NCI-H187 treated with DMSO at 0.1 percent for 48 hours (cell line): ENCODE results near the gene OSBPL5.

Experiments
- DNase-seq: peaks from one replicate; lab custom pipeline; 2025; lab: John Stamatoyannopoulos, UW

OSBPL5 gene

DNA sequence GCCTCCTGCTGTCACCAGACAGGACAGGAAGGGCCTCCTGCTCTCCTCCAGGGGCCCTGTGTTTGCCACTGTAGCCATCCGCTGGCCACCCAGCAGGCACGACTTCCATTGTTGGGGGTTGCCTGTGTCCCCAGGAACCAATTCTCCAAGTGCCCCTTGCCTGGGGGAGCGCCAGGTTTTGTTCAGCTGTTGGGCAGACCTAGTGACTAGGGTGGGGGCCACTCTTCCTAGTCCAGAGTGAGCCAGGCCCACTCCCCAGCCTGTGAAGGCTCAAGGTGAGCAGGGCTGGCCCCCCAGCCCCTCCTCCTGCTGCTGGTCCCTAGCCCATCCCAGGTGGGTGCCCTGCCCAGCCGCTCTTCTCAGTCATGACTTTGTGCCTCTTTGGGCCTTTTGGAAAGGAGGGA is 30.9 kb downstream of the OSBPL5 start:
- no peak for DNase-seq

DNA sequence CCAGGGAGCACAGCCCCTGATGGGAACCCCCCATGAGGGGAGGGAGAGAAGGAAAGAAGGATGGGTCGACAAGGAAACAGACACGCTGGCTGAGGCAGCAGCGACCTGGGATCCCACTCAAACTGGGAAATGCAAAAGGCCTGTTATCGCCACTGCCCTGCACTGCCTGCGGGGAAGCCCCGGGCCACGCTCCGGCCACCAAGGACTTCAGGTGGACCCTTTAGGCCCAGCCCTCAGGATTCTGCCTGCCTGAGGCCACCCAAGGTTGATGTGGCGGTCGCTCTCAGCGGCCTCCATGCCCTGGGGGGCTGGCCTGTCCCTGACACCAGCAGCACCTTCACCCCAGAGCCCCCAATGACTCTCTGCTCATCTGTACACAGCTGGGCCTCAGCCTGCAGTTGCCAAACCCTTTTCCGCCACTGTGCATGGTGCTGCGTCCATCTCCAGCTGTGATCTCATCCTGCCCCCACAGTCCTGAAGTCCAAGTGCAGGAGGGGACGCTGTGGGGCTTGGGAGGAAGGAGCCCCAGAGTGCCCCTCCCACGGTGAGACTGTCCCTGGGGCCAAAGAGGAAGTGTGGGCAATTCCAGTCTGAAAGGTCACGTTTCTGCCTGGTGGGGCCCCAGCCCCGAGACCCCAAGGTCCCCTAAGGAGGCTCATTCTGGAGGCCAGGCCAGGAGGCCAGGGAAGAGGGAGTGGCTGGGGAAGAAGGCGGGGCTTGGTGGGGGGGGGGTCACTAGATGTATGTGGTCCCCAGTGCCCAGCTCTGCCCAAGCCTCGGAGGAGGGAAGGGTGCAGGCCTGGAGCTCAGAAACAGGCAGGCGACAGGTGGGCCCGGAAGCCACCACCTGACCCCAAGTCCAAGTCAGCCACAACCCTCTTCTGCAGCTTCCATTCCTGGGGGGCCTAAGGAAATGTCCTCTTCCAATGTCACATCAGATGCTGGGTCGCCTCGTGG is 31.6 kb downstream of the OSBPL5 start:
- DNase-seq, result no peak

DNA sequence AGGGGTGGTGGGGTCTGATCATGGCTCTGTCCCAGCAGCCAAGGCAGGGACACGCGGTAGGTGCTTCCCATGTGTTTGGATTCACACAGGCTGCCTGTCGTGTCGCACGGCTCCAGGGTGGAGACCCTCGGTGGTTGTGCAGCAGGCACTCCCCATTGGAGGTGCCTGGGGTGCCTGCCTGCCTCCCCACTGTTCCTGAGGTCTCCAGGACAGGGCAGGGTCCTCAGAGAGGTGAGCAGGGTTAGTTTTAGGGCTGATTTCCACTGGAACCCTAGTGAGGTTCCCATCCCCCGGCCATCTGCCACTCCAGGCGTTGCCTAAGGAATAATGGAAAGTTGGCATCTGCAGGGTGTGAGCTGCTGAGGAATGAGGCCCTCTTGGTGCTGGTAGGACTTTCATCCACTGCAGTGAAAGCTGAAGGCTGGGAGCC is 32.3 kb downstream of the OSBPL5 start:
- DNase-seq, result no peak

DNA sequence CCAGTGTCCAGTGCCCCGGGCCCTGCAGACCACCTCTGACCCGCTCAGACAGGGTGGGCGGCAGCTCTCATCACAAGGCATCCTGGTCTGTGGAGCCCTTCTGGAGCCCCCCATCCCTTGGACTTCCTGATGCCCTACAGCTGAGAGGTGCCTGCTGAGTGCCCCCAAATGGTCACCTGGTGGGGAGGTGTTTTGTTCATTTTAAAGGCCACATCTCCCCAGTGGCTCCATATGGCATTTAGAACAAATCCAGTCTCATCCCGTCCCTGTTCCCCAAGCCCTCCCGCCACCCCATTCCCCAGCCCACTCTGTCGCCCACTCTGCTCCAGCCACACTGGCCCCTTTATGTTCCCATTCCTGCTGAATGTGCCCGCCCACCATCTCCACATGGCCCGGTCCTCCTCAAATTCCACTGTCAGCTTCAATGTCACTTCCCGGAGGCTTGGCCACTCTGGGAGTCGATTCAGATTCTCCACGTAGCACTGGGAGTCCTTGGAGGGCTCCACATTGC is 32.8 kb downstream of the OSBPL5 start:
- no peak for DNase-seq

DNA sequence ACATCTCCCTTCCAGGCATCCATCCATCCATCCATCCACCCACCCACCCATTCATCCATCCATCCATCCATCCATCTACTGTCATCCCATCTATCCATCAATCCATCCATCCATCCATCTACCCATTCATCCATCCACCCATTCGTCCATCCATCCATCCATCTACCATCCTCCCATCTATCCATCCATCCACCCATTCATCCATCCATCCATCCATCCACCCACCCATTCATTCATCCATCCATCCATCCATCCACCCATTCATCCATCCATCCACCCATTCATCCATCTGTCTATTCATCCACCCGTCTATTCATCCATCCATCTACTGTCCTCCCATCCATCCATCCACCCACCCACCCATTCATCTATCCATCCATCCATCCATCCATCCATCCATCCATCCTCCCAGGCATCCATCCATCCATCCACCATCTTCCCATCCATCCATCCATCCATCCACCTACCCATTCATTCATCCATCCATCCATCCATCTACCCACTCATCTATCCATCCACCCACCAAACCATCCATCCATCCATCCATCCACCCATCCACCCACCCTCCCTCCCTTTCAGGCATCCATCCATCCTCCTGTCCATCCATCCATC is 33.7 kb downstream of the OSBPL5 start:
- no peak for DNase-seq

DNA sequence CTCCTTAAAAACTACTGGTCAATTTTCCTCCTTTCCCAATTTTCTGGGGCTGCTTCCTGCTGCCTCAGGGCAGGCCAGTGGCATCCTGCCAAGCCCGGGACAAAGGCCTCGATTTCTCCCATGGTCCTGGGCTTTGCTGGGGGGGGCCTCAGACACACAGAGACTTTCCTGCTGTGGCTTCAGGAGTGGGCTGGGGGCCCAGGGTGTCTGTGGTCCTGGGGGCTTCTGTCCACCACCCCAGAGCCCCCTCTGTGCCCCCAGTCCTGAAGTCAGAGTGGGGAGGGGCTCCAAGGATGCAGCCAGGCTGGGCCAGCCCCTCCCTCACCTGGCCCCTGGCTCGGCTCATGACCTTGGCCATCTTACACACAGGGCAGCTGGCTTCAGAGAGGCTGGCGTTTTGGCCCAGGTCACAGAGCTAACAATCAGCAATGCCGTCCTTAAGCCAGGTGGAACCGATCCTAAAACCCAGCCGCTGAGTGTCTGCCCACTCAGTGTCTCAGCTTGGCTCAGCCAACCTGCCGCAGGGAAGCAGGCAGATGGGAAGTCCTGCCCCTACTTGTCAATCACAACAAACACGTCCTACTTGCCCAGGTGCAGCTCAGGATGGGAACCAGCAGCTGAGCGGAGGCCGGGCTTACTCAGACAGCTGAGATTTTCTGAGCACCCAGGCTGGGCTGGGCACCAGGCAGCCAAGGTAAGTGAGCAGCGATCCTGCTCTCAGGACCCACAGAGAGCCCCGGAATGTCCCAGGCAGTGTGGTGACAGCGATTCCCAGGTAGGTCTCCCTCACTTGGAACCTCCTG is 34.6 kb downstream of the OSBPL5 start:
- no peak for DNase-seq

DNA sequence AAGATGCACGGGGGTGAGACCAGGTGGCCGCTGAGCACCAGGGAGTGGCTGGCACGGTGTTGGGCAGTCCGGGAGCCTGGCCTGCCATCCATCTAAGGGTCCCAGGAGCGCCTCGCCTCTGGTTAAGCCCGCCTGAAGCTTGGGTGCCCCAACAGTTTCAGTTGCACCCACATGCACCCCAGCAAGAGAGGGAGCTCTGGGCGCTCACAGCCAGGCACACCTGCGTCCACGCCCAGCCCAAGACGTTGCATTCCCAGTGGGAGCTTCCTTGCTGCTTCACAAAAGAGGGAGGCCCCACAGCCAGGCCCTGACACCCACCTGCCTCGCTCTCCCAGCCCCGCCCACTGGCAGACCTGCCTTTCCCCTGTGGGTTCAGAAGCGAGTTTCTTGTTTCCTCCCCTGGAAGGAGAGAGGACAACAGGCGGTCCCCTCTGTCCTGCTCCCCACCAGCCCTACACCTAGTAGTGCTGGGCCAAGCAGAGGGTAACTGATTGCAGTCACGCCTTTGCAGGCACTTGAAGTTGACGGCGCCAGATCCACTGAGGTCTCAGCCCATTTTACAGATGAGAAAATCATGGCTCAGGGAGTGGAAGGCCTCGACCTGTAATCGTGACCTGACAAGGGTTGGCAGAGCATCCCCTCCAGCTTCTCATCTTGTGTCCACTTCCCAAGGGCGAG is 35.4 kb downstream of the OSBPL5 start:
- no peak for DNase-seq

DNA sequence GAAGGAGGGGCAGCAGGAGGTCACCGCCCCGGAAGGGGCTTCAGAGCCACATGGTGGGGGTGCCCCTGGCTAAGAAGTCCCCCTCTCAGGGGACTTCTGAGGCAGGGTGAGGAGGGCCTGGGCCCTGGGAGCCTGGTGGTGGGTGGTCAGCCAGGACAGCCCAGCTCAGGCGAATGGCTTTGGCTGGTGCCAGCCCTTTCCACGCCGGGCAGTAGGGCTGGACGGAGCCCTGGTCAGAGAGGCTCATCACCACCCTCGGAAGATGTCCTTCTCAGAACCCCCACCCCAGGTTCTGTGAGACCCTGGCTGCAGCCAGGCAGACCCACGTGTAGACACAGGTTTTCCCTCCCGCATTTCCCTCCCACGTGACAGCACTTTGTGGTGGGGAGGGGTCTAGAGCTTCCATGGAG is 35.9 kb downstream of the OSBPL5 start:
- no peak for DNase-seq

DNA sequence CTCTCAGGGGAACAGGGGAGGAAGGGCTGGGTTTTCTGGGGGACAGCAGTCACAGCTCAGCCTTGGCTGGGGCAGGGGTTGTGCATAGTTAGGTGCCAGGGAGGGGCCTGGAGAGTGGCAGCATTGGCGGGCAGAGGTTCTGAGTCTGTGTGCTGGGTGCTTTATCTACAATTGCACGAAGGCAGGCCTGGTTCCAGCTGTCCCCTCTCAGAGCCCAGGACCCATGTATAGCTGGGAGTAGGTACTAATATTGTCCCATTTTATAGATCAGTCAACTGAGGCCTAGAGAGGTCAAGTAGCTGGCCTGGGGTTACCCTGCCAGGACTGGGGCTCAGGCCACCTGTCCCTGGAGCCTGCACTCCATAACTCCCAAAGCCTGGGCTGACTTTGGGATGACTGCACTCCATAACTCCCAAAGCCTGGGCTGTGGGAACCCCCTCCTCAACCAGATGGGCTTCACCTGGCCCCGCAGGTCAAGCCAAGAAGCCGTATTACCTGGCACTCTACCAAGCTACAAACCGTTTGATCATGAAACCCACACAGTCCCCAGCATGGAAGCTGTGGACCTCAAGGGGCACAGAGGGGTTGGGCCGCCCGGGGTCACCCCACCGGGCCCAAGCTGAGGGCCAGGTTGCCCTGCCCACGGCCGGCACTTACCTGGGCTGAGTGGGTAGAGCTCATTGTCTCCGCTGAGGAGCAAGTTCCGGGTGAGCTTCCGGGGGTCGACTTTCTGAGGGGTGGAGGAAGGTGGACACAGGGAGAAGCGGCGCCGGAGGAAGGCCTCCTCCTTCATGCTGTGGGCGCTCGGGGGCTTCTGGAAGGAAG is 36.5 kb downstream of the OSBPL5 start:
- DNase-seq, result no peak

DNA sequence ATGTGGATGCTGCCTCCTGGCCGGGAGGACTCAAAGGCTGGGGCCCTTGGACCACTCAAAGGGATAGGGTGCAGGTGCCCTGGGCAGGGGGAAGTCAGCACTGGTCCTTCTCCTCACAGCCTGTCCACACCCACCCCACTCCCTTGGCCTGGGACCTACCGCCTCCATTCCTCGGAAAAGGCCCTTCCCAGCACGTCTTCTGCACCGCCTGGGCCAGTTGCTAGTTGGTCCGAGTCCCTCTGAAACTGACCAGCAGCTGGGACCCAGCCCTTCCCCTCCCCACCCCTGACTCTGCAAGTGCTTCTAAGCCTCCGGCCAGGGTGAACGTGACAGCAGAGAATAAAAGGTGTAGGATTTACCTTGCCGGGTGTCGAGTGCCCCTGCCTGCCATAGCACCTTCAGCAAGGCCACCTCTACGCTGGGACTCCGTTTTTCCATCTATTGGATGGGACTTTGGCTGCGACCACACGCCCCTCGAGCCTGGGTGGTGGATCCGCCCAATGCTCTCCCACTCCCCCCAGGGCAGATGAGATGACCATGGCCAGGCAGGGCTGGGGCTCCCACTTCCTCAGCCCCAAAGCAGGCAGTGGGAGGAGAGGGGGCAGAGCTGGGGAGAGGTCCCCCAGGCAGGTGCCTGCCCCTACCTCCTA is 37.3 kb downstream of the OSBPL5 start:
- no peak for DNase-seq

DNA sequence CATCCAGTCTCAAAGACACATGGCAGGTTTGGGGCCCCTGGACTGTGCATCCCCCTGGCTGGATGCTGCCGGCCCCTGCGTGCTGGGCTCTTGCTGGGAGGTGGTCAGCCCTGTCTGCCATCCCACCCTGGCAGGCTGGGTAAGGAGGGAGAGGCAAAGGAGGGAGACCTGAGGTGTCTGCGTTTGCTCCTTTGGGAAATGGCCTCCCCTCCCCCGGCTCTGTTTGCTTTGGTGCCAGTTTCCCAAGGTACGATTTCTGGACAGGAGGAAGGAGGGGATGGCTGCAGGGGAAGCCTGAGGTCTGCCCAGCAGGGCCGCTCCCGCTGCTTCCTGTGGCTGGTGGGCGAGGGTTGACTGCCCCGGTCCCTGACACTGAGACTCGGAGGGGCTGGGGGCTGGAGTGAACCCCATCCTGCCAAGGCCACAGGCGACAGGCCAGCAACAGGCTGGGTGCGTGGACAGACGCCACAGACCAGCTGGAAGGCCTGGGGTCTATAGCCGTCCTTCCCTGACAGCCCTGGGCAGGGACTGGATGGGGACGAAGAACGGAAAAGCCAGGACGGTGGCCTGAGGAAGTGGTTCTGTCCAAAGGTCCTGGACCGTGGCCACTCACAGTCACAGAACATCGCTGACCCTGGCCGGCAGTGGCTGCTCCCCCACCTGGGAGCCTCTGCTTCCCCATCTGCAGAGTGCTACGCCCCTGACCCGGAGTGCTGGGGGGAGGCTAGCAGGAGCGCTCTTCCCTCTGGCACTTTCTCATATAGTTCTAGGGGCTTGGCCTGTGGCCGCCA is 38.0 kb downstream of the OSBPL5 start:
- no peak for DNase-seq

DNA sequence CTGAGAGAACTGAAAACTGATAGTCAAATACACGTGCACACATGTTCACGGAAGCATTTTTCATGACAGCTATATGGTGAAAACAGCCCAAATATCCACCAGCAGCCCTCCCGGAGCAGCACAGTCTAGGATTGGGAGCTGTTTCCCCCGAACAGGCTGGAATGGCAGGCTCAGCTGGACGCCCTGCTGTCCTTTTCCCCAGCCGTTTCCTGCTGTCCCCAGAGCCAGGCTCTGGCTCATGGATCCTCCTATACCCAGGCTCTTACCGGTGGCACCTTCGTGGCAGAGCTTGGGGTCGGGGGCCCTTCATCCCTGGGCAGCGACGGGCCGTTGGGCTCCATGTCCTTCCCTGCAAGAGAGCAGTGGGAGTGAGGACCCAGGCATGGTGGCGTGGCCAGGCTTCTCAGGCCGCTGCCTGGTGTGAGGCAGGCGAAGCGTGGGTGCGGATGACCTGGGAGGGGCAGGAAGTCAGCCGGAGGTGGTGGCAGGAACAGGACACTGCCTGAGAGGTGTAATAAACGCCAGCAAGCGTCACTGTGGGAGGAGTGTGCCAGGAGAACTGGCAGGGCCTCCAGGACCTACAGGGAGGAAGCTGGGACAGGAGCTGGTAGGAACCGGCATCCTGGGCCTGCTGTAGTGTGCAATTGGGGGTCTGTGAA is 38.8 kb downstream of the OSBPL5 start:
- DNase-seq, result no peak

DNA sequence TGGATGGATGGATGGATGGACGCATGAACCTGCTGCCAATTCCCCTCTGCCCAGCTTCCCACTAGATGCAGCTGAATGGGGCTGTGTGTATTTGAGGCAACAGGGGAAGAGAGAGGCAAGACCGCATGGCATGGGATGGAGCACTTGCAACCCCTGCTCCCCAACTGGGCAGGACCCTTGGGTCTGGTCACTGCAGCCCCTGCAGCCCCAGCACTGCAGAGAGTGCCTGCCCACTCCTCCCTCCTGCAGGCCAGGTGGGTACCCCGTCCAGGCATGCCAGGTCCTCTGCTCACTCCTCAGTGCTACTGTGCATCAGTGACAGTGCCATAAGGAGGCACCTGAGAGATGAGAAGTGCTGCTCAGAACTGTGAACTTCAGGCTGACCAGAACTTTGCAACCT is 40.3 kb downstream of the OSBPL5 start:
- no peak for DNase-seq

DNA sequence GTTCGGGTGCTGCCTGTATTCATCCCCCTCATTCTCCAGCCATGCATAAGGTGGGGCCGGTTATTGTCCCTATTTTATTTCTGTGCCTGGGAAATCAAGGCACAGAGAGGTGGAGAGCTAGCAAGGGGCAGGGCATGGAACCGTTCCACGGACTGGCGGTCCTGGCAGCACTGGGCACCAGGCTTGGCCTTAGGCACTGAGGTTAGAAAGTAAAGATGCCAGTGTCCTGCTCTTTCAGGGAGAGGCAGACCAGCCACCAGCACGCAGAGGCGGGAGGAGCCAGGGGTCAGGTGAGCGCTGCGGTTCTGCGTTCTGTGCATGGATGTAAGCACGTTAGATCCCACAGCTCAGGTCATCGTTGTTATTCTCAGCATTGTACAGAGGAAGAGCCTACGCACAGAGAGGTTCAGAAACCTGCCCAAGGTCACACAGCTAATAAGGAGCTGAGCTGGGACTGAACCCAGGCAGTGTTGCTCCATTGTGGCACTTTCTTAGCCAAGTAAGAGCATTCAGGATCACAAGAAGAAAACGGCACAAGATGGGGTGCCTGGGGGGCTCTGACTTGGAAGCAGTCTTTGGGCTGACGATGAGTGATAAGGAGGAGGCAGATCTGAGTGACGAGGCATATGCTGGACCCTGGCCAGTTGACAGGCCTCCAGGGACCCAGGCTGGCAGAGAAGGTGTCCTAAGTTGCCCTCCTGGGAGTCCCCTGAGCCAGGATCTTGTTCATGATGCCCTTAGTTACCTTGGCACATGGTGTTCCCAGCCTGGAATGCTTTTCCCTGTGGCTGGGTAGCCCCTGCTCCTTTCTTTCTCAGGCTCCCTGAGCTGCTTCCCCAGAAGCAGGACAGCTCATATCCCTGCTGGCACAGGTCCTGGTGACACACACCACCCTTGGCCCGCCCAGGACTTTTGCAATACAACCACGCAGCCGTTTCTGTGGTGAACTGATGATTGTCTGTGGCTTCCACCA is 41.1 kb downstream of the OSBPL5 start:
- no peak for DNase-seq

DNA sequence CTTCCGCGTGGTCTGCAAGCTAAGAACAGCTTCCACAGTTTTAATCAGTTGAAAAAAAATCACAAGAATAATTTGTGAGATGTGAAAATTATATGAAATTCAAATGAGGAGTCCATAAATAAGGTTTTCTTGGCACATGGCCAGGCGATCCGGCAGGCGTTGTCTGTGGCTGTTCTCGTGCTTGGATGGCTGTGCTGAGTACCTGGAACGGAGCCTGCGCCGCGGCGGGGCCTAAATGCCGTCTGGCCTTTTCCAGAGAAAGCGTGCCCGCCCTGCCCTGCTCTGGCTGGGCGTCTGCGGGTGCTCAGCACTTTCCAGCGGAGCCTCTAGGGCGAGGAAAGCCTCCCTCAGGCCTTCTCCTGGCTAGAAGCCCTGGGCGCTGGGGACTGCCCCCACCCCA is 41.8 kb downstream of the OSBPL5 start:
- DNase-seq, result no peak

DNA sequence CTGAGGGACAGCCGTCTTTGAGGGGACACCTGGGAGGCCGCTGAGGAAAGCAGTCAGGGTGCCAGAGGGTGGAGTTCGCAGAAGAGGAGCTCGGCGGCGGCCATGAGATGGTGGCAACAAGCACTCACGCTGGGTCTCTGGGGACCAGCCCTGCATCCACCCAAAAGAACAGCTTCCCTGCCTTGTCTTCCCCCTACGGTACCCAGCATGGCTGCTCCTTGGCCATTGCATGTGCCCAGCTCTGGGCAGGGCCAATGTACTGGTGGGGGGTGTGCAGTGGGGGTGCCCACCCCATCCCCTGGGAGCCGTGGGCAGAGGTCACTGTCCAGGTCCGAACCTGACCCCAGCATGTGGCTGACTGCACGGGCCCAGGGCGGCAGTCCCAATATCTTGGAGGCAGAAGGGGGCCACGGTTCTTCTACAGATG is 42.3 kb downstream of the OSBPL5 start:
- no peak for DNase-seq

DNA sequence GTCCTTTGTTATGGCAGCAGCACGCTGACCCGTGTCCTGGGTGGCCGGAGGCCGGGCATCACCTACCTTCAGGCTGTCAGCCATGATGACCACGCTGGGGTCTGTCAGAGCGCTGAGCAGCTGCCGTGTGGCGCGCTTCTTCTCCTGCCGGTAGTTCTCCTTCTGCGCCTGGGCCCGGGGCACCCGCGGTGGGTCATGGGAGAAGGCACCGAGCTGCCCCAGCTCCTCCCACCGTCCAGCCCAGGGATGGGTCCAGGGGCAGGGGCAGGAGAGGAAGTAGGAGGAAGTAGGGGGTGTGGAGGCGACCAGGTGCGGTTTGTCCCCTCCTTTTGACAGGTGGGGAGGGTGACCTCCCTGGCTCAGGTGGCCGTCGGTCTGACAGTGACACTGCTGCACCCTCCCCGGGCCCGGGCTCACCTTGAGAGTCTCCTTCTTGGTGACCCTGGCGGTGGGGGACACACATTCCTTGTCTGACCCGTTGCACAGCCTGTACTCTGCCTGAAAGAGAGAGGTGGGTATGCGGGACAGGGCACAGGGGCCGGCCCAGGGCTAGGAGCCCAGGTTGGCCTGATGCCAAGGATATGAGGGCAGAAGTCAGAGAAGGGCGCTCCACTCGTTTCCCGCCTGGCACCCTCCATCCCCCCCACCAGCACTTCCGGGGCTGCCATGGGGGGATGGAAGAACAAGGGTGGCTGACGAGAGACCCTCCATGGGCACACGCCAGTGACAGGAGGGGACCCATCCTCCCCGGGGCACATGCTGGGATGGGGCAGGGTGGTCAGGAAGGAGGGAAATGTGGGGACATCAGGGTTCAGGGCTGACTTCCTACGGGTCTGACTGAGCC is 43.0 kb downstream of the OSBPL5 start:
- DNase-seq, result no peak
